ACHN (cell line): Measurements from ENCODE around the gene CEACAM1.
A peak's percentile ranks its signal among the peaks of the same experiment; 100 is the strongest.
"Not testable (repeated sequence)": the region's sequence is repeated elsewhere in the genome, so short reads cannot be mapped to it uniquely, and the experiment has no call there.

Experiments
- DNase-seq: peaks from one replicate; pipeline ENCODE4 v3.0.0-alpha.2; 2015
- in situ Hi-C: cut with HindIII; loops from 2 replicates; pipeline ENCODE4 v1.10.0; 2017; ENCODE audit warnings: low sequenced_read_pairs, low pct_ligation_motif_present, low pct_unique_long_range_greater_than_20kb

CEACAM1 gene

GRCh38 chr19:42487798-42488178 is 40.5 kb downstream of the CEACAM1 start:
- DNase-seq = no peak
- in situ Hi-C loops = no loop called here

DNA sequence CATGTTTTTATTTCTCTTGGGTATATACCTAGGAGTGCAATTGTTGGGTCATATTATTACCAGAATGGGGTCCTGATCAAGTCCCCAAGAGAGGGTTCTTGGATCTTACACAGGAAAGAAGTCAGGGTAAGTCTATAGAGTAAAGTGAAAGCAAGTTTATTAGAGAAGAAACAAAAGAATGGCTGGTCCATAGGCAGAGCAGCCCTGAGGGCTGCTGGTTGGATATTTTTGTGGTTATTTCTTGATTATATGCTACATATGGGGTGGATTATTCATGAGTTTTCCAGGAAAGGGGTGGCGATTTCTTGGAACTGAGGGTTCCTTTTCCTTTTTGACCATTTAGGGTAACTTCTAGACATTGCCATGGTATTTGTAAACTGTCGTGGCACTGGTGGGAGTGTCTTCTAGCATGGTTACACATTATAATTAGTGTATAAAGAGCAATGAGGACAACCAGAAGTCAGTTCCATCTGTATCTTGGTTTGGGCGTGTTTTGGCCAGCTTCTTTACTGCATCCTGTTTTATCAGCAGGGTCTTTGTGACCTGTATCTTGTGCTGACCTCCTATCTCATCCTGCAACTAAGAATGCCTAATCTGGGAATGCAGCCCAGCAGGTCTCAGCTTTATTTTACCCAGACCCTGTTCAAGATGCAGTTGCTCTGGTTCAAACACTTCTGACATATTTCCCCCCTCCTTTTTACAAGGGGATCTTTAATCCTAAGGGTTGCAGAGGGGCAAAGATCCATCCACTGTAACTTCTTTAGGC is 41.1 kb downstream of the CEACAM1 start:
- in situ Hi-C loops = no loop called here
- no peak for DNase-seq

DNA sequence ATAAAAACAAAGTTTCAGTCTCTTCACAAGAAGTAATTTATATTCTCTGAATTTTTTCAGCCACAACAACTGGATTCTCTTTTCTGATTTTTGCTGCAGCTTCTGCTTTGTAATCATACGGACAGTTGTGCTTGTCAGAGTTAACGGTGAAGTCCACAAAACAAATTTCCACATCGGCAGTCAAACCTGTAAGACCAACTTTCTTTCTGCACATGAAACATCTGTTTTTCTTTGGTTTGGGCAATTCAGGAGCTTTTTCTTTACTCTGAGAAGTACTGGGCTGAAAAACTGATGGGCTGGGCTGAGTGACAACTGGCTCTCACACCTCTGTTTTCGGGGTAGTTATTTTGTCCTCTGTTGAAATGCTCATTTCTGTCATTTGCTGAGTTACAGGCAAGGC is 43.2 kb downstream of the CEACAM1 start:
- DNase-seq, in situ Hi-C loops: not testable (repeated sequence)

GRCh38 chr19:42480335-42481095 is 47.8 kb downstream of the CEACAM1 start:
- in situ Hi-C loops = no loop called here
- DNase-seq = no peak

DNA sequence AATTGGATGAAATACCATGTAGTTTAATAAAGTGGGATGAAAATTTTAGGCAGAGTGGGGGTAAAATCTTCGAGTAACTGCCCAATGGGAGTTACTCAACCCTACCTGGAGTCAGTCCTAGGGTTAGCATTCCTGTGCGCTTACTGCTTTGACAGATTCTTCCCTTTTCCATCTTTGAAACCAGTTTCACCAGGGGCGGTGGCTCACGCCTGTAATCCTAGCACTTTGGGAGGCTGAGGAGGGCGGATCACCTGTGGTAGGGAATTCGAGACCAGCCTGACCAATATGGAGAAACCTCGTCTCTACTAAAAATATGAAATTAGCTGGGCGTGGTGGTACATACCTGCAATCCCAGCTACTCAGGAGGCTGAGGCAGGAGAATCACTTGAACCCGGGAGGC is 48.5 kb downstream of the CEACAM1 start:
- DNase-seq = no peak
- in situ Hi-C loops = no loop called here

DNA sequence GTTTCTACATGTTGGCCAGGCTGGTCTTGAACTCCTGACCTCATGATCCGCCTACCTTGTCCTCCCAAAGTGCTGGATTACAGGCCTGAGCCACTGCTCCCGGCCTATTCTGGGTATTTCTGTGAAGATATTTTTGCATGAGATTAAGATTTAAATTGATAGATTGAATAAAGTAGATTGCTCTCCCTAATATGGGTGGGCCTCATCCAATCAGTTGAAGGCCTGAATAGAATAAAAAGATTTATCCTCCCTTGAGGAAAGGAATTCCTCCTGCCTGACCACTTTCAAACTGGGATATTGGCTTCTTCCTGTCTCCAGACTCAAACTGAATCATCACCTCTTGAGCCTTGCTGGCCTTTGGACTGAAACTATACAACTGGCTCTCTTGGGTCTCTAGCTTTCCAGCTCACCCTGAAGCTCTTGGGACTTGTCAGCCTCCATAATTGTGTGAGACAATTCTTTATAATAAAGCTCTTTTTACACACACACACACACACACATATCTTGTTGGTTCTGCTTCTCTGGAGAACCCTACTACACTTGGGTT is 49.4 kb downstream of the CEACAM1 start:
- in situ Hi-C loops = no loop called here
- DNase-seq = no peak

- in situ Hi-C loops = no loop called here
- no peak for DNase-seq
Measured at GRCh38 chr19:42477933-42478332, 50.3 kb downstream of the CEACAM1 start.

GRCh38 chr19:42477117-42477516 is 51.2 kb downstream of the CEACAM1 start:
- DNase-seq = no peak
- in situ Hi-C loops = no loop called here

GRCh38 chr19:42475366-42475765 is 52.9 kb downstream of the CEACAM1 start:
- no peak for DNase-seq
- in situ Hi-C loops = no loop called here

DNA sequence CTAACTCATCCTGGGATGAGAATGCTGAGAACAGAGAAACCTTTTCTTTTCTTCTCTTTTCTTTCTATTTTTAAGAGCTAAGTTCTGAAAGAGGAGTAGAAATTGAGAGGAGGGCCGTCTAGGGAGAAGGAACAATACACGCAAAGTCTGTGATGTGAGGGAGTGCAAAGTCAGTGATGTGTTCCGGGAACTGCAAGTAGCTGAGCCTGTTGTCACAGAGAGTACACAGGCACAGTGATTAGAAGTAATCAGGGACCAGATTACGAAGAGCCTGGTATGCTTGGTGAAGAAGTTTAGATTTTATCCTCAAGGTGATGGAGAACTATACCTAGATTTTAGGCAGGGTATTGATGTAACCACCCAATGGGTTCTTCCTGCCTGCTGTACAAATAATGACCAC is 53.5 kb downstream of the CEACAM1 start:
- DNase-seq = no peak
- in situ Hi-C loops = no loop called here

- no peak for DNase-seq
- in situ Hi-C loops = no loop called here
Measured at GRCh38 chr19:42473686-42474085, 54.6 kb downstream of the CEACAM1 start.

GRCh38 chr19:42472402-42473147 is 55.7 kb downstream of the CEACAM1 start:
- DNase-seq = no peak
- in situ Hi-C loops = no loop called here

- in situ Hi-C loops = no loop called here
- DNase-seq = no peak
Measured at GRCh38 chr19:42471554-42472249, 56.6 kb downstream of the CEACAM1 start.

GRCh38 chr19:42469311-42470235 is 58.7 kb downstream of the CEACAM1 start:
- in situ Hi-C loops = no loop called here
- DNase-seq = no peak

DNA sequence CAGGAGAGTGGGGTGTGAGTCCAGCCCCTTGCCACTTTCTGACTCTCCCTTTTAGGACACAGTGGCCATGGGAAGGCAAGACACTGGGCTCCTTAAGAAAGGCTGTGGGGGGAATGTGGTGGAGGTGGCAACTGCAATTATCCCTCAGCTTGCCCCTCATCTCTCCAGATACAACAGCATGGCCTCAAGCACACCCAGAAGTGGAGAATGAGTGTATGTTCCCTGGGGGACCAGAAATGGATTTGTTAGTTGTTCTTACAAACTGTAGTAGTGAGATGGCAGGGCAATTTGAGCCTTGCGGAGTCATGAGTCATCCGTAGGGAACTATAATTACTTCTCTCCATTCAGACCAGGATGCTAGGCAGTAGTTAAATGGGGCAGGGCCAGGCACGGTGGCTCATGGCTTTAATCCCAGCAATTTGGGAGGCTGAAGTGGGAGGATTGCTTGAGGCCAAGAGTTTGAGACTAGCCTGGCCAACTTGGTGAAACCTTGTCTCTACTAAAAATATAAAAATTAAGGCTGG is 59.9 kb downstream of the CEACAM1 start:
- DNase-seq = peak; percentile 21
- in situ Hi-C loops = no loop called here

- no peak for DNase-seq
- in situ Hi-C loops = no loop called here
Measured at GRCh38 chr19:42467183-42467760, 61.0 kb downstream of the CEACAM1 start.

DNA sequence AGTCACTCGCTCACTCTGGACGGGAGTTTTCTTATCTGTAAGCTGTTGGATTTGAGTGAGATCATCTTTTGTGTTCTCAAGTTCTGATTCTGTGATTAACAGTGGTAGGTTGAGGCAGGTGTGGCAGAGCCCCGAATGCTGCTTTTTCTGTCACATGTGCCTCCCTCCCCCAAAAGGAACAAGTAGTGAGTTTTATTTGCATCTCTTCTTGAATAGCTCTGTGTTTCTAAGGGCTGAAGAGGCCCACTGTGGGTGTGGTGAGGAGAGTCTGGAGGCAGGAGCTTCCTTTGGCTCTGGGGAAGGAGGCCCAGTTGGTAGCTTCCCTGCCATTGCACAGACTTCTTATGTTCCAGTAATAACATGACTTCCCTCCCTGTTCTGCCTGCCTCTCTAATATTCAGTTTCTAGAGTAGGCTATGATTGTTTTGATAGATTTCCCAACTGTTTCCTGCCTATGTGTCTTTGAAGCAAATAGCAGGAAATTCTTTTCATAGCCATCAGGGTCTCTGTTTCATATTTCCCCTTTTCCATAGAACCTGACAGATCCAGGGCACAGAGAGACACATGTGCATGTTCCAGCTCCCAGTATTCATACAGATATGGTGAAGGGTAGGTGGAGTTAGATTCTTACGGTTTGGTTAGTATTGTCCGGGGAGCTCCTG is 61.6 kb downstream of the CEACAM1 start:
- DNase-seq = no peak

More for the DNA sequence above, 61.6 kb downstream of the CEACAM1 start:
- in situ Hi-C loops = no loop called here
